Mesenchymal stem cell (in vitro differentiated cells and primary cell): ENCODE results near the gene TARBP1.
"Not testable (repeated sequence)": the region's sequence is repeated elsewhere in the genome, so short reads cannot be mapped to it uniquely, and the experiment has no call there.

Source experiments
- DNase-seq: peaks from one replicate; pipeline ENCODE4 v3.0.0-alpha.2; 2013
- H2AFZ ChIP-seq: one replicate; pipeline ENCODE4 v1.6.1; 2013; ENCODE audit warnings: low read depth, mild to moderate bottlenecking, control low read depth, inconsistent platforms, low read length, moderate library complexity
- H2AK5ac ChIP-seq: 2 replicates; pipeline ENCODE4 v1.6.1; 2013; ENCODE audit warnings: low read length, moderate library complexity, mild to moderate bottlenecking, inconsistent platforms; ENCODE audit not compliant: severe bottlenecking
- H2BK120ac ChIP-seq: one replicate; pipeline ENCODE4 v1.6.1; 2013; ENCODE audit warnings: low read depth, mild to moderate bottlenecking, inconsistent platforms, low read length, moderate library complexity
- H2BK12ac ChIP-seq, 2 experiments: one replicate each; pipeline ENCODE4 v1.6.1; 2013; ENCODE audit warnings: inconsistent platforms in 2 of 2, low read length in 2 of 2, mild to moderate bottlenecking in 2 of 2, moderate library complexity in 2 of 2, control low read depth in 1 of 2
- H2BK15ac ChIP-seq: one replicate; pipeline ENCODE4 v1.6.1; 2013; ENCODE audit warnings: mild to moderate bottlenecking, low read depth, inconsistent platforms; ENCODE audit not compliant: poor library complexity, severe bottlenecking
- H2BK5ac ChIP-seq: 2 replicates; pipeline ENCODE4 v1.6.1; 2013; ENCODE audit warnings: low read depth, mild to moderate bottlenecking, low read length, control low read depth, inconsistent platforms; ENCODE audit not compliant: poor library complexity, severe bottlenecking
- H3K14ac ChIP-seq, 2 experiments: one replicate each; pipeline ENCODE4 v1.6.1; 2013; ENCODE audit warnings: inconsistent platforms in 2 of 2, low read length in 2 of 2, control low read depth in 1 of 2, mild to moderate bottlenecking in 1 of 2, moderate library complexity in 1 of 2
- H3K18ac ChIP-seq, 2 experiments: one replicate each; pipeline ENCODE4 v1.6.1; 2013; ENCODE audit warnings: inconsistent platforms in 2 of 2, low read length in 2 of 2, control low read depth in 1 of 2, low read depth in 1 of 2, mild to moderate bottlenecking in 1 of 2
- H3K23ac ChIP-seq, 2 experiments: one replicate each; pipeline ENCODE4 v1.6.1; 2013; ENCODE audit warnings: inconsistent platforms in 2 of 2, low read length in 2 of 2, mild to moderate bottlenecking in 2 of 2, moderate library complexity in 2 of 2, control low read depth in 1 of 2
- H3K27ac ChIP-seq: 2 replicates; pipeline ENCODE4 v1.5.1; 2013; ENCODE audit warnings: mild to moderate bottlenecking, moderate library complexity, low read length, control low read depth, inconsistent platforms; ENCODE audit not compliant: poor library complexity, severe bottlenecking
- H3K27me3 ChIP-seq, 2 experiments: 2 replicates each; pipeline versions ENCODE4 v1.6.1 to v1.7.0; 2013; ENCODE audit warnings: low read length in 2 of 2, mild to moderate bottlenecking in 2 of 2, moderate library complexity in 2 of 2, control low read depth in 1 of 2, inconsistent platforms in 1 of 2; ENCODE audit not compliant: control insufficient read depth in 1 of 2, insufficient read depth in 1 of 2
- H3K36me3 ChIP-seq, 2 experiments: 2 replicates each; pipeline versions ENCODE4 v1.6.1 to v1.7.0; 2013; ENCODE audit warnings: low read length in 2 of 2, control low read depth in 1 of 2, inconsistent platforms in 1 of 2, low read depth in 1 of 2, mild to moderate bottlenecking in 1 of 2; ENCODE audit not compliant: insufficient read depth in 2 of 2, control insufficient read depth in 1 of 2
- H3K4ac ChIP-seq, 2 experiments: one replicate each; pipeline ENCODE4 v1.6.1; 2013; ENCODE audit warnings: inconsistent platforms in 2 of 2, low read length in 2 of 2, mild to moderate bottlenecking in 2 of 2, moderate library complexity in 2 of 2, control low read depth in 1 of 2, low read depth in 1 of 2
- H3K4me1 ChIP-seq: 2 replicates; pipeline ENCODE4 v1.6.1; 2013; ENCODE audit warnings: low read depth, low read length, control low read depth; ENCODE audit not compliant: control insufficient read depth, insufficient read depth
- H3K4me2 ChIP-seq: 2 replicates; pipeline ENCODE4 v1.6.1; 2013; ENCODE audit warnings: low read length, mild to moderate bottlenecking, inconsistent platforms; ENCODE audit not compliant: poor library complexity, severe bottlenecking
- H3K4me3 ChIP-seq, 2 experiments: 2 replicates each; pipeline versions ENCODE4 v1.5.1 to v1.7.0; 2013; ENCODE audit warnings: low read length in 2 of 2, mild to moderate bottlenecking in 2 of 2, control low read depth in 1 of 2, low read depth in 1 of 2; ENCODE audit not compliant: insufficient read depth in 1 of 2
- H3K79me1 ChIP-seq: replicated peaks from 2 replicates; pipeline ENCODE4 v1.6.1; 2013; ENCODE audit warnings: mild to moderate bottlenecking, control low read depth, low read length, inconsistent platforms; ENCODE audit not compliant: poor library complexity, severe bottlenecking
- H3K9ac ChIP-seq: 2 replicates; pipeline ENCODE4 v1.7.0; 2013; ENCODE audit warnings: mild to moderate bottlenecking, low read length, moderate library complexity
- H3K9me3 ChIP-seq: 2 replicates; pipeline ENCODE4 v1.7.0; 2013; ENCODE audit warnings: mild to moderate bottlenecking, low read length; ENCODE audit not compliant: control insufficient read depth
- H4K8ac ChIP-seq: one replicate; pipeline ENCODE4 v1.6.1; 2013; ENCODE audit warnings: inconsistent platforms, mild to moderate bottlenecking, low read length, moderate library complexity
- H4K91ac ChIP-seq: one replicate; pipeline ENCODE4 v1.6.1; 2013; ENCODE audit warnings: mild to moderate bottlenecking, low read length, inconsistent platforms
- WGBS: methylation state at CpG from one replicate; pipeline ENCODE4 v1.1.7; 2013; ENCODE audit warnings: mixed read lengths; 5-methylcytosine and 5-hydroxymethylcytosine counted together

Gene TARBP1

DNA sequence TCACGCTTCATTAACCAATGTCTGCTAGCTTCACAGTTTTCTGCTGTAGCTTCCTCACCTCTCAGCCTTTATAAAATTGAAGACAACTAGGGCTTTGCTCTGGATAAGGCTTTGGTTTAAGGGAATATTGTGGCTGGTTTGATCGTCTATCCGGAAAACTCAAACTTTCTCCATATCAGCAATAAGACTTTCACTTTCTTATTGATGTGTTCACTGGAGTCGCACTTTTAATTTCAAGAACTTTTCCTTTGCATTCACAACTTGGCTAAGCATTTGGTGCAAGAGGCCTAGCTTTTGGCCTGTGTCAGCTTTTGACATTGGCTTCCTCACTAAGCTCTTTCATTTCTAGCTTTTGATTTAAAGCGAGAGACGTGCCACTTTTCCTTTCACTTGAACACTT lies 92.9 kb downstream of the TARBP1 start:
- H3K4me3 ChIP-seq = no peak overlapping the region
- no peak overlapping the region for H2BK120ac ChIP-seq
- H2BK5ac ChIP-seq = no peak overlapping the region
- no peak overlapping the region for H3K14ac ChIP-seq
- H3K27ac ChIP-seq = no peak overlapping the region
- peaks cover 7% of the 10 kb centered on the region for H3K79me1 ChIP-seq
- no peak overlapping the region for H3K9ac ChIP-seq
- H3K23ac ChIP-seq = no peak overlapping the region
- no peak overlapping the region for H3K18ac ChIP-seq
- H3K27me3 ChIP-seq = no peaks in the 10 kb centered on the region
- no peak overlapping the region for H2BK15ac ChIP-seq
- H4K8ac ChIP-seq = no peak overlapping the region
- H3K4me2 ChIP-seq = no peak overlapping the region
- H3K4me1 ChIP-seq = no peaks in the 10 kb centered on the region
- WGBS = over 99% methylated on average over 5 of the region's 6 CpGs
- DNase-seq = no peak
- no peaks in the 10 kb centered on the region for H3K9me3 ChIP-seq
- no peak overlapping the region for H2AK5ac ChIP-seq
- H3K4ac ChIP-seq = no peak overlapping the region
- no peak overlapping the region for H2BK12ac ChIP-seq
- H4K91ac ChIP-seq = no peak overlapping the region
- H2AFZ ChIP-seq = no peak overlapping the region
- H3K36me3 ChIP-seq = peaks cover 5 to 39% of the 10 kb centered on the region in 2 experiments

DNA sequence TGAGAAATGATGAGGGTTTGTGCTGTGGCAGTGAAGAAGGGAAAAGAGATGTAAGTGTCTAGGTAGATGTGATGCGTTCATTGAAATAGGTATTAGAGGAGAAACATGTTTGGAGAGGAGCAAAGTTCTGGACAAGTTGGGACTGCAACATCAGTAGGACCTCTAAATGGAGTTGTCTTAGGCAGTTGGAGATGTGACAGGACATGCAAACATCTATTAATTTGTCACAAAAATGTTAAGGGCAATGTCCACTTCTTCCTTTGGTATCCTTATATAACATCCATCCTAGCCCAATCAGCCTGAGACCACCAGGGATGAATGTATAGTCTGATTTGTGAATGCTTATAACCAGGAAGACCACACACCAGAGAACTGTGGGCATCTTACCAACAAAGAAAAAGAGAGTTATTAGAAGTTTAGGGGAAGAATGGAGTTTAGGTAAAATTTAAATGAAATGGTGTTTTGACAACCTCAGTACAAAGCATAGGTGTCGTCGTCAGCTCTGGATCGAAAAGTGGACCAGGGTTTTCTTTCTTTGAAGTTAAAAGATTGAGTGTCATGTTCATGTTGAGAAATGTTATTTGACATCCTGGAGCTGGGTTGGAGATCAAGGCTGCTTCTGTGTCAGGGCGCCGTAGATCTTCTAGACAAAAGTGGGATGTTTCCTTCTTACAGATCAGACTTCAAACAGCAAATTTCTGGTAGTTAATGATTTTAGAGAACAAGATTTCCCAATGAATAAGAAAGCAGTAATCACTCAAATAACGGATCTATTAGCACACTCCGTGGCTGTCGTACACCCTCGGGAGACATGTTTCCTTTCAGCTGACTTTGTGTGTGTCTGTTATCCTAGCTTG lies 97.1 kb downstream of the TARBP1 start:
- no peak overlapping the region for H4K8ac ChIP-seq
- H3K79me1 ChIP-seq = peaks cover 20% of the 10 kb centered on the region
- no peak overlapping the region for H3K4me3 ChIP-seq
- no peak for DNase-seq
- no peak overlapping the region for H3K4me2 ChIP-seq
- H2AFZ ChIP-seq = no peak overlapping the region
- H2AK5ac ChIP-seq = no peak overlapping the region
- no peak overlapping the region for H2BK15ac ChIP-seq
- no peaks in the 10 kb centered on the region for H3K27me3 ChIP-seq
- H2BK12ac ChIP-seq = no peak overlapping the region
- no peak overlapping the region for H4K91ac ChIP-seq
- H3K14ac ChIP-seq = no peak overlapping the region
- no peak overlapping the region for H2BK5ac ChIP-seq
- no peaks in the 10 kb centered on the region for H3K9me3 ChIP-seq
- H3K4ac ChIP-seq = no peak overlapping the region
- peaks cover 13 to 71% of the 10 kb centered on the region in 2 experiments for H3K36me3 ChIP-seq
- no peak overlapping the region for H3K23ac ChIP-seq
- H3K4me1 ChIP-seq = no peaks in the 10 kb centered on the region
- no peak overlapping the region for H3K9ac ChIP-seq
- H3K27ac ChIP-seq = no peak overlapping the region
- H2BK120ac ChIP-seq = no peak overlapping the region
- H3K18ac ChIP-seq = no peak overlapping the region
- WGBS = 97% methylated on average over 8 of the region's 10 CpGs

DNA sequence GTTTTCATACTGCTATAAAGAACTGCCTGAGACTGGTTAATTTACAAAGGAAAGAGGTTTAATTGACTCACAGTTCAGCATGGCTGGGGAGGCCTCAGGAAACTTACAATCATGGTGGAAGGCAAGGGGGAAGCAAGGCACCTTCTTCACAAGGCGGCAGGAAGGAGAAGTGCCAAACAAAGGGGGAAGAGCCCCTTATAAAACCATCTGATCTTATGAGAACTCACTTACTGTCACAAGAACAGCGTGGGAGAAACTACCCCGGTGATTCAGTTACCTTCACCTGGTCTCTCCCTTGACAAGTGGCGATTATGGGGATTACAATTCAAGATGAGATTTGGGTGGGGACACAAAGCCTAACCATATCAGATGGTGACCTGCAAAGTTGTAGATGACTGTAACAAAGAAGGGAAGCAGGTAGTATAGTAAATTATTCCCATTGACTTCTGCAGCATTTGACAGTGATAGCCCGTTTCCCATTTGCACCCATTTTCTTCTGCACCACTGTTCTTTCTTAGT lies 99.3 kb downstream of the TARBP1 start:
- 100% methylated on average over 4 of the region's 5 CpGs for WGBS
- H3K9me3 ChIP-seq, H2BK5ac ChIP-seq, H3K4me3 ChIP-seq, H3K18ac ChIP-seq, H4K91ac ChIP-seq, H3K9ac ChIP-seq, DNase-seq, H2AK5ac ChIP-seq, H3K4me1 ChIP-seq, H3K23ac ChIP-seq, H3K27me3 ChIP-seq, H3K14ac ChIP-seq, H4K8ac ChIP-seq, H2BK15ac ChIP-seq, H3K27ac ChIP-seq, H3K4me2 ChIP-seq, H2BK12ac ChIP-seq, H3K4ac ChIP-seq, H2BK120ac ChIP-seq, H2AFZ ChIP-seq: not testable (repeated sequence)
- H3K79me1 ChIP-seq = peaks cover 35% of the 10 kb centered on the region
- H3K36me3 ChIP-seq = peaks cover 27 to 72% of the 10 kb centered on the region in 2 experiments

DNA sequence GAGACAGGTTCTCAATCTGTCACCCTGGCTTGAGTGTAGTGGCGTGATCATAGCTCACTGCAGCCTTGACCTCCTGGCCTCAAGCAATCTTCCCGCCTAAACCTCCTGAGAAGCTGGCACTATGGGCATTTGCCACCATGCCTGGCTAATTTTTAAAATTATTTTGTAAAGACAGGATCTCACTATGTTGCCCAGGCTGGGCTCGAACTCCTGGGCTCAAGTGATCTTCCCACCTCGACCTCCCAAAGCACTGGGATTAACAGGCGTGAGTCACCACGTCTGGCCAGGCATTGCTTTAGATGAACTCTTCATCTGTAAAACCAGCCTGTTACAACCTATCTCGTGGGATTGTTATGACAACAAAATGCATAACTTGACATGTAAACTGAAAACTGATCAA lies 103.3 kb downstream of the TARBP1 start:
- no peak overlapping the region for H3K27ac ChIP-seq
- no peak overlapping the region for H2BK5ac ChIP-seq
- WGBS = 94% methylated on average over 7 of the region's 7 CpGs
- H2AK5ac ChIP-seq = no peak overlapping the region
- H2BK12ac ChIP-seq = no peak overlapping the region
- no peak overlapping the region for H2AFZ ChIP-seq
- H2BK15ac ChIP-seq = no peak overlapping the region
- H3K36me3 ChIP-seq = peaks cover 26 to 47% of the 10 kb centered on the region in 2 experiments
- no peaks in the 10 kb centered on the region for H3K27me3 ChIP-seq
- no peak overlapping the region for H3K23ac ChIP-seq
- H3K4me1 ChIP-seq = no peaks in the 10 kb centered on the region
- no peak overlapping the region for H3K4me3 ChIP-seq
- H3K14ac ChIP-seq = no peak overlapping the region
- peaks cover 33% of the 10 kb centered on the region for H3K79me1 ChIP-seq
- no peak overlapping the region for H2BK120ac ChIP-seq
- no peak overlapping the region for H4K91ac ChIP-seq
- H3K9ac ChIP-seq = no peak overlapping the region
- no peaks in the 10 kb centered on the region for H3K9me3 ChIP-seq
- H3K4ac ChIP-seq = no peak overlapping the region
- H3K4me2 ChIP-seq = no peak overlapping the region
- no peak overlapping the region for H3K18ac ChIP-seq
- DNase-seq = no peak
- no peak overlapping the region for H4K8ac ChIP-seq
